Body of pancreas (tissue), 4 donors: ENCODE data around the gene CCSER1.
"Not testable (repeated sequence)": the region's sequence is repeated elsewhere in the genome, so short reads cannot be mapped to it uniquely, and the experiment has no call there.

ENCODE experiments used
- POLR2A ChIP-seq, 3 donors: fragments of 450-650 bp; IDR thresholded peaks; one replicate each; pipeline ENCODE4 v1.6.1; 2016; ENCODE audit warnings: antibody characterized with exemption in 3 of 3, mild to moderate bottlenecking in 2 of 3
- TF ChIP-seq, protein P1 (sequence below), 7 experiments: fragments of 450-650 bp in 4 of 7; fragments of 200-600 bp in 3 of 7; sonication (generic) in 3 of 7; IDR thresholded peaks; one replicate each; pipeline ENCODE4 v1.5.1; 2016 to 2019; ENCODE audit warnings: antibody characterized with exemption in 7 of 7

DNA sequence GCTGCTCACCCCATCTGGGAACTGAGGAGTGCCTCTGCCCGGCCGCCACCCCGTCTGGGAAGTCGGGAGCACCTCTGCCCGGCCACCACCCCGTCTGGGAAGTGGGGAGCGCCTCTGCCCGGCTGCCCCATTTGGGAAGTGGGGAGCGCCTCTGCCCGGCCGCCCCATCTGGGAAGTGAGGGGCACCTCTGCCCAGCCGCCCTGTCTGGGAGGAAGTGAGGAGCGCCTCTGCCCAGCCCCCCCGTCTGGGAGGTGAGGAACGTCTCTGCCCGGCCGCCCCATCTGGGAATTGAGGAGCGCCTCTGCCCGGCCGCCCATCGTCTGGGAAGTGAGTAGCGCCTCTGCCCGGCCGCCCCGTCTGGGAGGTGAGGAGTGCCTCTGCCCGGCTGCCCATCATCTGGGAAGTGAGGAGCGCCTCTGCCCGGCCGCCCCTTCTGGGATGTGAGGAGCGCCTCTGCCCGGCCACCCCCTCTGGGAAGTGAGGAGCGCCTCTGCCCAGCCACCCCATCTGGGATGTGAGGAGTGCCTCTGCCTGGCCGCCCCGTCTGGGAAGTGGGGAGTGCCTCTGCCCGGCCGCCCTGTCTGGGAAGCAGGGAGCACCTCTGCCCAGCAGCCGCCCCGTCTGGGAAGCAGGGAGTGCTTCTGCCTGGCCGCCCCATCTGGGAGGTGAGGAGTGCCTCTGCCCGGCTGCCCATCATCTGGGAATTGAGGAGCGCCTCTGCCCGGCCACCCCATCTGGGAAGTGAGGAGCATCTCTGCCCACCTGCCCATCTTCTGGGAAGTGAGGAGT lies 1040.9 kb downstream of the CCSER1 start:
- TF ChIP-seq, protein P1, sequence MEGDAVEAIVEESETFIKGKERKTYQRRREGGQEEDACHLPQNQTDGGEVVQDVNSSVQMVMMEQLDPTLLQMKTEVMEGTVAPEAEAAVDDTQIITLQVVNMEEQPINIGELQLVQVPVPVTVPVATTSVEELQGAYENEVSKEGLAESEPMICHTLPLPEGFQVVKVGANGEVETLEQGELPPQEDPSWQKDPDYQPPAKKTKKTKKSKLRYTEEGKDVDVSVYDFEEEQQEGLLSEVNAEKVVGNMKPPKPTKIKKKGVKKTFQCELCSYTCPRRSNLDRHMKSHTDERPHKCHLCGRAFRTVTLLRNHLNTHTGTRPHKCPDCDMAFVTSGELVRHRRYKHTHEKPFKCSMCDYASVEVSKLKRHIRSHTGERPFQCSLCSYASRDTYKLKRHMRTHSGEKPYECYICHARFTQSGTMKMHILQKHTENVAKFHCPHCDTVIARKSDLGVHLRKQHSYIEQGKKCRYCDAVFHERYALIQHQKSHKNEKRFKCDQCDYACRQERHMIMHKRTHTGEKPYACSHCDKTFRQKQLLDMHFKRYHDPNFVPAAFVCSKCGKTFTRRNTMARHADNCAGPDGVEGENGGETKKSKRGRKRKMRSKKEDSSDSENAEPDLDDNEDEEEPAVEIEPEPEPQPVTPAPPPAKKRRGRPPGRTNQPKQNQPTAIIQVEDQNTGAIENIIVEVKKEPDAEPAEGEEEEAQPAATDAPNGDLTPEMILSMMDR (IDR thresholded peaks at IDR 0.05): not testable (repeated sequence)
- TF ChIP-seq POLR2A (IDR thresholded peaks at IDR 0.05): not testable (repeated sequence)
